HK-2 (cell line): ENCODE results near the gene PXN.

Experiments used
- DNase-seq: peaks from one replicate; pipeline ENCODE4 v3.0.0-alpha.2; 2018; ENCODE audit not compliant: unreplicated experiment

The PXN gene

GRCh38 chr12:120172053-120172452 lies 93.5 kb downstream of the PXN start:
- DNase-seq = no peak

DNA sequence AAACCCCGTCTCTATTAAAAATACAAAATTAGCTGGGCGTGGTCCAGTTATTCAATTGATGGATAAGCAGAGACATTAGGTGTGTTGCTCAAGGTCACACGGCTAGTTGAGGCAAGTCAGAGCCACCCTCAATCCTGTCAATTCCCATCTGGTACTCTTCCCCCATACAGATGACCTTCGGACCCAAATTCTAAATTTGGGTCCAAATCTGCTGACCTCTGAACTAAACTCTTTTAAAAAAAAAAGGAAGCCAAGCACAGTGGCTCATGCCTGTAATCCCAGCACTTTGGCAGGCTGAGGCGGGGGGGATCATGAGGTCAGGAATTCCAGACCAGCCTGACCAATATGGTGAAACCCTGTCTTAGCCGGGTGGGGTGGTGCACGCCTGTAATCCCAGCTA lies 94.9 kb downstream of the PXN start:
- no peak for DNase-seq

GRCh38 chr12:120169946-120170345 lies 95.6 kb downstream of the PXN start:
- DNase-seq = no peak

DNA sequence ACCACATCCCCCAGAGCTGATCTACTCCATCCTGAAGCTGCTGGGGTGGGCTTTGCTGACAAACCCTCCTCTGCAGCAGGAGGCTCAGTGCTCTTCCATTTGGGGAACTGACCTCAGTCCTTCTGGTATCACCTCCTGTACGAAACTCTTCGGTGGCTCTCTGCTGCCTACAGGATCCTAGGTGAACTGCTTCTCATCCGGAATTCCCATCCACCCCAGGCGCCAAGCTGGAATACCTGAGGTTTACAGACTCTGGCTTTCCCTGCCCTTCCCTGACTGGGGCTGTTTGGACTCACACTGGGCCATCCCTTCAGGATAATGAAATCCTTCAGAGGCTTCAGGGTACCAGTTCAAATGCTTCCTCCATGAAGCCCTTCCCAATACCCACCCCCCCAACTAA lies 97.2 kb downstream of the PXN start:
- no peak for DNase-seq

DNA sequence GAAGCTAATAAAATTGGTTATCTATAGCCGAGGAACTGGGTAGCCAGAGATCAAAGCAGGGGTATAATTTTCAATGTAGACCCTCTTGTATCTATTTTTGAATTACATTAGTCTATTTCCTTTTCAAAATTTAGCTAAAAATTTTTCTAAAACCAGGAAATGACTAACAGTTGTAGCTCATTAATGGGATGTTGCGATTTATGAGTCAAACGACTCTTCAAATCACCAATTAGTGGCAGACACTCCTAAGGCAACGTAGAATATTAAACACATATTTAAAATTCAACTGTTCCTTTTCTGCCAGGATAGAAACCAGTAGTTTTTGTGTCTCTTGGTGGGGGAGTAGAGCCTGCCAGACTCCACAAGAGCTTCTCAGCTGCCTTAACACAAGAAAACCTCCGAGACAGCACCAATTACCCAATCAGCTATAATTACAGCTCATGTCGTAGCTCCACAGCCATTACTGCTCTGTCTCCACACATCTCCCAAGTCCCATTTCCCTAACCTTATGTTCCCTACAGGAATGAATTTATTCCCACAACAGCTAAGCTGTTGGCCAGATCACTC lies 97.9 kb downstream of the PXN start:
- DNase-seq = no peak

DNA sequence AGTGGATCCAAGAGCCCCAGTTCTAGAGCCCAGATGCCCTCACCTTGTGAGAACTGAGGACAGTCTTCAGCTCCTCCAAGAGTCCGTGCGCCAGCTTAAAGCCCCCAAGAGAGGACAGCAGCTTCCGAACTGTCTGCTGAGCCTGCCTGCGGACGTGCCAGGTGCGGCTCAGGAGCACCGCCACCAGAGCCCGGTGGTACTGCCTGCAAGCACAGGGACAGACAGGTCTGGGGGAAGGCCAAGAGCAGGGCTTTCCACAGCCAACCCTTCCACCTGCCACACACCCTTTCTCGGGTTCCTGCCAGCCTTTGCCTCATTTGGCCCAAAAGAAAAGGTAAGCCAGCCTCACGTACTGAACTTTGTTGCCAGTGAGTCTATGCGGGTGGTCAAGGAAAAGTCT lies 101.2 kb downstream of the PXN start:
- no peak for DNase-seq

- DNase-seq = no peak
Observed at GRCh38 chr12:120162763-120163162, 102.8 kb downstream of the PXN start.

- DNase-seq = no peak
Observed at GRCh38 chr12:120161852-120162251, 103.7 kb downstream of the PXN start.
